A673 (cell line): ENCODE measurements around the gene NFKB2. TPM values are rescaled to one million over a fixed set of nuclear protein-coding genes. Genes with fewer than 3 reads are reported as not detected.

Experiments used
- BruUV-seq: library from RNA; stranded (reverse); fragments of 400-500 nt; replicated peaks from 2 replicates; lab custom pipeline; 2021; lab: Mats Ljungman, UMichigan
- CTCF ChIA-PET: fragments of 300-600 bp; sonication (Branson Sonifier 250); formaldehyde crosslinking; loops from one replicate; lab custom pipeline; 2022; ENCODE audit warnings: antibody characterized with exemption; lab: Charles Lee
- POLR2A ChIA-PET: fragments of 300-600 bp; sonication (Branson Sonifier 250); formaldehyde crosslinking; loops from one replicate; lab custom pipeline; 2022; ENCODE audit warnings: antibody characterized with exemption; ENCODE audit not compliant: low non-redundant PET; lab: Charles Lee
- DNase-seq: peaks from one replicate; pipeline ENCODE4 v3.0.0-alpha.2; 2015; ENCODE audit warnings: low spot score
- H3K27ac ChIP-seq: fragments of 200-600 bp; sonication (generic); 2 replicates; pipeline ENCODE4 v1.5.1; 2016; ENCODE audit warnings: mixed run types, low read depth, mild to moderate bottlenecking, mixed read lengths, antibody characterized with exemption, low read length; ENCODE audit not compliant: poor library complexity, severe bottlenecking
- H3K27me3 ChIP-seq: fragments of 200-600 bp; sonication (generic); replicated peaks from 2 replicates; pipeline ENCODE4 v1.6.1; 2017; ENCODE audit warnings: mixed run types, low read depth, mild to moderate bottlenecking, mixed read lengths, antibody characterized with exemption, low read length; ENCODE audit not compliant: insufficient read depth, poor library complexity
- H3K36me3 ChIP-seq: fragments of 200-600 bp; sonication (generic); 2 replicates; pipeline ENCODE4 v1.6.1; 2016; ENCODE audit warnings: mixed run types, mild to moderate bottlenecking, mixed read lengths, antibody characterized with exemption, low read length; ENCODE audit not compliant: insufficient read depth, poor library complexity, severe bottlenecking
- H3K4me1 ChIP-seq: fragments of 200-600 bp; sonication (generic); 2 replicates; pipeline ENCODE4 v1.6.1; 2017; ENCODE audit warnings: mixed run types, mild to moderate bottlenecking, mixed read lengths, antibody characterized with exemption, low read length; ENCODE audit not compliant: insufficient read depth, poor library complexity, severe bottlenecking
- H3K4me3 ChIP-seq: fragments of 200-600 bp; sonication (generic); 2 replicates; pipeline ENCODE4 v1.5.1; 2016; ENCODE audit warnings: low read depth, mixed run types, mild to moderate bottlenecking, mixed read lengths, low read length; ENCODE audit not compliant: poor library complexity, severe bottlenecking
- H3K9me3 ChIP-seq: fragments of 200-600 bp; sonication (generic); 2 replicates; pipeline ENCODE4 v1.6.1; 2016; ENCODE audit warnings: mixed run types, low read depth, mild to moderate bottlenecking, mixed read lengths, antibody characterized with exemption, low read length; ENCODE audit not compliant: poor library complexity, severe bottlenecking
- EZH2 ChIP-seq: fragments of 200-600 bp; sonication (generic); IDR thresholded peaks from 2 replicates; pipeline ENCODE4 v1.6.1; 2017; ENCODE audit warnings: borderline replicate concordance, low read depth, mild to moderate bottlenecking, mixed read lengths, antibody characterized with exemption, low read length; ENCODE audit not compliant: poor library complexity, severe bottlenecking
- intact Hi-C: fragments of 100-400 bp; cut with micrococcal nuclease; formaldehyde crosslinking; loops from one replicate; pipeline ENCODE4 v1.10.0; 2022; ENCODE audit not compliant: unreplicated experiment
- total RNA-seq: library from RNA; stranded (reverse); gene quantifications from 2 replicates; pipeline ENCODE4 v1.2.3, GENCODE V29; 2021
- TF ChIP-seq, protein P1 (sequence below): fragments of 300-800, 200-600 bp; sonication (generic); conservative IDR thresholded peaks from 2 replicates; pipeline ENCODE4 v1.5.1; 2017; ENCODE audit warnings: low read depth, mild to moderate bottlenecking, antibody characterized with exemption, low read length, moderate library complexity, mixed read lengths

The NFKB2 gene
- total RNA-seq, 1 experiment from 2014 or later: 29.8 TPM

DNA sequence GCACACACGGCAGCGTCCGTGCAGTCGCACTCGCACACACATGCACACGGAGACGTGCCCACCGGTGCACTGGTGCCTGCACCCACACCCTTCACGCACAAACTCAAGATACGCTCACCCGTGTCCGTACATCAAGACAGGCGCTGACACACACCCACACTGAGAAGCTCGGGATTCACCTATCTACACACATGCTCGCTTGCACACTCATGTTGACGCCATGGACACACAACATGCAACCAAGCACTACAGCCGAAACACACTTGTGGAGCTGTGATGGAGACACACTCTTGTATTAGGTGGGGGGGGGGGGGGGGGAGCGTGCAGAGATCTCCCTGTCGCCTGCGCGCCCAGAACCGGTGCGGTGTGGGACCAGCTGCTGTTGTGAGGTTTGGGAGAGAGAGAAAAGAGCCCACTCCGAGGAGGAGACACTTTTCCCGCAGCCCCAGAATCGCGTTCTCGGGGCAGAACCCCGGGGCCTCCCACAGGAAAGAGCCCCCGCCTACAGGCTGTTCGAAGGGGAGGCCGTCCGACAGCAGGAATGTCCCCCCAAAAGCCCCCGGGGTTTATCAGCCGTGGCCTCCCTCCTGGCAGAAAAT is 605 bp upstream of the NFKB2 start:
- no peak for TF ChIP-seq EZH2
- TF ChIP-seq, protein P1, sequence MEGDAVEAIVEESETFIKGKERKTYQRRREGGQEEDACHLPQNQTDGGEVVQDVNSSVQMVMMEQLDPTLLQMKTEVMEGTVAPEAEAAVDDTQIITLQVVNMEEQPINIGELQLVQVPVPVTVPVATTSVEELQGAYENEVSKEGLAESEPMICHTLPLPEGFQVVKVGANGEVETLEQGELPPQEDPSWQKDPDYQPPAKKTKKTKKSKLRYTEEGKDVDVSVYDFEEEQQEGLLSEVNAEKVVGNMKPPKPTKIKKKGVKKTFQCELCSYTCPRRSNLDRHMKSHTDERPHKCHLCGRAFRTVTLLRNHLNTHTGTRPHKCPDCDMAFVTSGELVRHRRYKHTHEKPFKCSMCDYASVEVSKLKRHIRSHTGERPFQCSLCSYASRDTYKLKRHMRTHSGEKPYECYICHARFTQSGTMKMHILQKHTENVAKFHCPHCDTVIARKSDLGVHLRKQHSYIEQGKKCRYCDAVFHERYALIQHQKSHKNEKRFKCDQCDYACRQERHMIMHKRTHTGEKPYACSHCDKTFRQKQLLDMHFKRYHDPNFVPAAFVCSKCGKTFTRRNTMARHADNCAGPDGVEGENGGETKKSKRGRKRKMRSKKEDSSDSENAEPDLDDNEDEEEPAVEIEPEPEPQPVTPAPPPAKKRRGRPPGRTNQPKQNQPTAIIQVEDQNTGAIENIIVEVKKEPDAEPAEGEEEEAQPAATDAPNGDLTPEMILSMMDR: no peak
- Histone ChIP-seq H3K4me3 (peak overlapping the region; percentile 73), H3K36me3 (no peaks in the 10 kb centered on the region), H3K27ac (peak overlapping the region; percentile 90), H3K4me1 (peaks cover 9% of the 10 kb centered on the region), H3K9me3 (no peaks in the 10 kb centered on the region), H3K27me3 (no peaks in the 10 kb centered on the region)
- no TSS peak for BruUV-seq
- POLR2A ChIA-PET: interaction anchor here (0.6 kb wide), 1 partner anchor 532 kb away, joined by 8 read pairs; no protein-coding TSS in a partner anchor
- CTCF ChIA-PET: interaction anchor here (0.6 to 2.9 kb wide), 3 partner anchors 10 to 226 kb away, joined by 3 to 13 read pairs (median 4); no protein-coding TSS in a partner anchor
- intact Hi-C loops: loop anchor here (1.0 to 10.0 kb wide), 5 partner anchors 84 to 250 kb away; partner anchors contain the start of gene TRIM8
- DNase-seq: peak; percentile 61

- Histone ChIP-seq H3K36me3 (no peaks in the 10 kb centered on the region), H3K27me3 (no peaks in the 10 kb centered on the region), H3K4me1 (peaks cover 9% of the 10 kb centered on the region), H3K4me3 (peak overlapping the region; percentile 73), H3K27ac (peak overlapping the region; percentile 90), H3K9me3 (no peaks in the 10 kb centered on the region)
- POLR2A ChIA-PET: no interaction called here
- no peak for TF ChIP-seq EZH2
- TF ChIP-seq, protein P1: no peak
- CTCF ChIA-PET: no interaction called here
- intact Hi-C loops: loop anchor here (5.0 to 10.0 kb wide), 3 partner anchors 164 to 249 kb away; partner anchors contain the start of gene TRIM8
- DNase-seq: no peak
- BruUV-seq: TSS peak; percentile 39
Observed at GRCh38 chr10:102396317-102396650, 779 bp downstream of the NFKB2 start.

GRCh38 chr10:102396730-102397151 is 1.2 kb downstream of the NFKB2 start:
- H3K36me3 ChIP-seq: no peaks in the 10 kb centered on the region
- peaks cover 9% of the 10 kb centered on the region for H3K4me1 ChIP-seq
- no peak overlapping the region for H3K4me3 ChIP-seq
- H3K27me3 ChIP-seq: no peaks in the 10 kb centered on the region
- no peak for TF ChIP-seq EZH2
- intact Hi-C loops: loop anchor here (5.0 to 10.0 kb wide), 3 partner anchors 164 to 248 kb away; partner anchors contain the start of gene TRIM8
- no peaks in the 10 kb centered on the region for H3K9me3 ChIP-seq
- BruUV-seq: no TSS peak
- H3K27ac ChIP-seq: no peak overlapping the region
- ChIA-PET CTCF (no interaction called here), POLR2A (no interaction called here)
- no peak for DNase-seq
